ENCODE measurements around the gene MARCHF7.
"Not testable (repeated sequence)": the region's sequence is repeated elsewhere in the genome, so short reads cannot be mapped to it uniquely, and the experiment has no call there.

Gene MARCHF7

DNA sequence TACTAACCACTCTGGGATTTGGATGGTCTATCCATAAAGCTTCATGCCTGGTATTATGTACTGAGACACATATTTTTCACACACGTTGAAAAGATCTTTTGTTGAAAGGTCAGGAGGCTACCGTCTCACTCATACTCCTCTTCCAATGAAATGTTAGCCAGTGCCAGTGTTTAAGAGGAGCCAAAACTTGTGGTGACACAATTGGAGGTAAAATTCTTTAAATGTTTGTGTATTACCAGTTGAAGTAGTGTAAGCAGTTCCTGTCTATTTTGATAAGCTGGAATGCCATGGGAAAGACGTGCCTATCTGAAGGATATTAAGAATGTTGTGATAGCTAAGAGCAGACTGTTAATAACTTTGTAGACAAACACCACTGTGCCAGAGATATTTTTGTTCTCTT lies 32.1 kb downstream of the MARCHF7 start:
- Histone ChIP-seq H2AFZ (ENCODE audit: low read depth) (no peak overlapping the region), H3K4me2 (no peak overlapping the region), H4K20me1 (ENCODE audit: insufficient read depth) (peaks cover 4% of the 10 kb centered on the region), H3K36me3 (ENCODE audit: insufficient read depth) (peaks cover 15% of the 10 kb centered on the region; the same call in 1 of the 2 replicates), H3K79me2 (ENCODE audit: insufficient read depth, low read depth) (peaks cover 20% of the 10 kb centered on the region; the same call in 1 of the 2 replicates), H3K4me3 (IDR thresholded peaks at IDR 0.05; ENCODE audit: insufficient read depth, low read depth, low read length) (no peak overlapping the region), H3K4me1 (ENCODE audit: low read depth, poor library complexity, severe bottlenecking) (no peaks in the 10 kb centered on the region), H3K9ac (no peak overlapping the region), H3K27ac (no peak overlapping the region), H3K27me3 (ENCODE audit: insufficient read depth, low read depth) (no peaks in the 10 kb centered on the region)
- TF ChIP-seq, protein P1, sequence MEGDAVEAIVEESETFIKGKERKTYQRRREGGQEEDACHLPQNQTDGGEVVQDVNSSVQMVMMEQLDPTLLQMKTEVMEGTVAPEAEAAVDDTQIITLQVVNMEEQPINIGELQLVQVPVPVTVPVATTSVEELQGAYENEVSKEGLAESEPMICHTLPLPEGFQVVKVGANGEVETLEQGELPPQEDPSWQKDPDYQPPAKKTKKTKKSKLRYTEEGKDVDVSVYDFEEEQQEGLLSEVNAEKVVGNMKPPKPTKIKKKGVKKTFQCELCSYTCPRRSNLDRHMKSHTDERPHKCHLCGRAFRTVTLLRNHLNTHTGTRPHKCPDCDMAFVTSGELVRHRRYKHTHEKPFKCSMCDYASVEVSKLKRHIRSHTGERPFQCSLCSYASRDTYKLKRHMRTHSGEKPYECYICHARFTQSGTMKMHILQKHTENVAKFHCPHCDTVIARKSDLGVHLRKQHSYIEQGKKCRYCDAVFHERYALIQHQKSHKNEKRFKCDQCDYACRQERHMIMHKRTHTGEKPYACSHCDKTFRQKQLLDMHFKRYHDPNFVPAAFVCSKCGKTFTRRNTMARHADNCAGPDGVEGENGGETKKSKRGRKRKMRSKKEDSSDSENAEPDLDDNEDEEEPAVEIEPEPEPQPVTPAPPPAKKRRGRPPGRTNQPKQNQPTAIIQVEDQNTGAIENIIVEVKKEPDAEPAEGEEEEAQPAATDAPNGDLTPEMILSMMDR (conservative IDR thresholded peaks at IDR 0.05; ENCODE audit: low read depth, low read length): no peak

DNA sequence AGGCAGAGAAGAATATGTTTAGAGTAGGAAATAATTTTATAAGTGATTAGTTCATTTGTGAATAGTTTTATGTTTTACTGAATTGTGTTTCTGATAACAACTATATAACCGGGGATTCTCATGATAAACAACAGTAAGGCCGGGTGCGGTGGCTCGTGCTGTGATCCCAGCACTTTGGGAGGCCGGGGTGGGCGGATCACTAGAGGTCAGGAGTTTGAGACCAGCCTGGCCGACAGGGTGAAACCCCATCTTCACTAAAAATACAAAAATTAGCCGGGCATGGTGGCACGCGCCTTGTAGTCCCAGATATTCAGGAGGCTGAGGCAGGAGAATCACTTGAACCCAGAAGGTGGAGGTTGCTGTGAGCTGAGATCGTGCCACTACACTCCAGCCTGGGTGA lies 32.9 kb downstream of the MARCHF7 start:
- H3K27ac ChIP-seq; H3K4me1 ChIP-seq (ENCODE audit: low read depth, poor library complexity, severe bottlenecking); H3K9ac ChIP-seq; H4K20me1 ChIP-seq (ENCODE audit: insufficient read depth); H3K4me3 ChIP-seq (IDR thresholded peaks at IDR 0.05; ENCODE audit: insufficient read depth, low read depth, low read length); H3K27me3 ChIP-seq (ENCODE audit: insufficient read depth, low read depth); H2AFZ ChIP-seq (ENCODE audit: low read depth); H3K4me2 ChIP-seq: not testable (repeated sequence)
- Histone ChIP-seq H3K36me3 (ENCODE audit: insufficient read depth) (peaks cover 15% of the 10 kb centered on the region; the same call in 1 of the 2 replicates), H3K79me2 (ENCODE audit: insufficient read depth, low read depth) (peaks cover 13% of the 10 kb centered on the region; the same call in 1 of the 2 replicates)

DNA sequence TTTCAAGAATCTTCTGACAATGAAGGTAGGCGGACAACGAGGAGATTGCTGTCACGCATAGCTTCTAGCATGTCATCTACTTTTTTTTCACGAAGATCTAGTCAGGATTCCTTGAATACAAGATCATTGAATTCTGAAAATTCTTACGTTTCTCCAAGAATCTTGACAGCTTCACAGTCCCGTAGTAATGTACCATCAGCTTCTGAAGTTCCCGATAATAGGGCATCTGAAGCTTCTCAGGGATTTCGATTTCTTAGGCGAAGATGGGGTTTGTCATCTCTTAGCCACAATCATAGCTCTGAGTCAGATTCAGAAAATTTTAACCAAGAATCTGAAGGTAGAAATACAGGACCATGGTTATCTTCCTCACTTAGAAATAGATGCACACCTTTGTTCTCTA lies 35.8 kb downstream of the MARCHF7 start:
- Histone ChIP-seq H3K4me1 (ENCODE audit: low read depth, poor library complexity, severe bottlenecking) (peaks cover 6% of the 10 kb centered on the region), H2AFZ (ENCODE audit: low read depth) (no peak overlapping the region), H3K4me3 (IDR thresholded peaks at IDR 0.05; ENCODE audit: insufficient read depth, low read depth, low read length) (no peak overlapping the region), H3K36me3 (ENCODE audit: insufficient read depth) (peaks cover 26% of the 10 kb centered on the region; the same call in 1 of the 2 replicates), H3K9ac (no peak overlapping the region), H4K20me1 (ENCODE audit: insufficient read depth) (0 out of 2 replicates have a peak, but pooled peaks cover 3% of the 10 kb centered on the region), H3K4me2 (no peak overlapping the region), H3K27me3 (ENCODE audit: insufficient read depth, low read depth) (no peaks in the 10 kb centered on the region), H3K79me2 (ENCODE audit: insufficient read depth, low read depth) (no peaks in the 10 kb centered on the region; the same call in 1 of the 2 replicates), H3K27ac (no peak overlapping the region)
- TF ChIP-seq, protein P1 (conservative IDR thresholded peaks at IDR 0.05; ENCODE audit: low read depth, low read length): no peak

DNA sequence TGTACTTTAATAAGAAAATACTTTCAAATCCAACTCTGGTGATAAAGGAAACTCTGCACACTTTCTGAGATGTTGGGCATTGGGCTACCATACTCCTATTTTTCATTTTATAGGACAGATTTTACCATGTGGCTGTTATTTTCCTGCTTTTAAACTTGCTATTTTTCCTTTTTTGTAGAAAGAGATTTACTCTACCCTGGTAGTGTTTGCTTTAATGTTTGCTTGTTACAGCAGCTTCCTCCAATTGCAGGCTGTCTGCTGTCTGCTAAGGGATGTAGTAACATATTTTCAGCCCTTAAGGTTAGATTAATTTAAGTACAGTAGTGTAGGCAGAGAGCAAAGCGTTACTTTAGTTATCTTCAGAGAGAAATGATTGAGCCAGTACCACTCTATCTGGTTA lies 38.6 kb downstream of the MARCHF7 start:
- H4K20me1 ChIP-seq (ENCODE audit: insufficient read depth): peaks cover 6% of the 10 kb centered on the region; the same call in 1 of the 2 replicates
- TF ChIP-seq, protein P1 (conservative IDR thresholded peaks at IDR 0.05; ENCODE audit: low read depth, low read length): no peak
- H3K4me3 ChIP-seq (IDR thresholded peaks at IDR 0.05; ENCODE audit: insufficient read depth, low read depth, low read length): no peak overlapping the region
- H3K4me2 ChIP-seq: no peak overlapping the region
- H3K27me3 ChIP-seq (ENCODE audit: insufficient read depth, low read depth): no peaks in the 10 kb centered on the region
- peaks cover 23% of the 10 kb centered on the region; the same call in 1 of the 2 replicates for H3K36me3 ChIP-seq (ENCODE audit: insufficient read depth)
- H3K79me2 ChIP-seq (ENCODE audit: insufficient read depth, low read depth): peaks cover 7% of the 10 kb centered on the region; the same call in 1 of the 2 replicates
- no peak overlapping the region for H2AFZ ChIP-seq (ENCODE audit: low read depth)
- peaks cover 12% of the 10 kb centered on the region for H3K4me1 ChIP-seq (ENCODE audit: low read depth, poor library complexity, severe bottlenecking)
- H3K27ac ChIP-seq: no peak overlapping the region
- H3K9ac ChIP-seq: no peak overlapping the region

DNA sequence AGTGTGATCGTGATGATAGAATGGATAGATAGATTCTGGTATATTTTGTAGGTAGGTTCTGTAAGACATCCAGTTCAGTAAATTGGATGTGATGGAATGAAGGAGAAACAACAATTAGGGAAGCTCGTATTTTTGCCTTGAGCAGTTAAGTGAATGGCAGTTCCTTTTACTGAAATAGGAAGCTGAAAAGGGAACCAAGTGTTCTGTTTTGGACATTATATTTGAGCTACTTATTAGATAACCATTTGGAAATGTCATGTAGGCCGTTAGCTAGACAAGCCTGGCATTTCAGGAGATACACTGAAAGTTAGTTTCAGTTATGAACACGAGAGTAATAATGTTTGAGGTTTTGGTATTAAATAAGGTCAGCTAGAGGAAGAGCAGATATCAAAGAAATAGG lies 41.5 kb downstream of the MARCHF7 start:
- Histone ChIP-seq H4K20me1 (ENCODE audit: insufficient read depth) (peaks cover 13% of the 10 kb centered on the region), H3K36me3 (ENCODE audit: insufficient read depth) (peaks cover 11% of the 10 kb centered on the region; the same call in 1 of the 2 replicates), H3K27me3 (ENCODE audit: insufficient read depth, low read depth) (no peaks in the 10 kb centered on the region), H3K4me3 (IDR thresholded peaks at IDR 0.05; ENCODE audit: insufficient read depth, low read depth, low read length) (no peak overlapping the region), H3K4me1 (ENCODE audit: low read depth, poor library complexity, severe bottlenecking) (peaks cover 12% of the 10 kb centered on the region), H2AFZ (ENCODE audit: low read depth) (no peak overlapping the region), H3K79me2 (ENCODE audit: insufficient read depth, low read depth) (peaks cover 7% of the 10 kb centered on the region; the same call in 1 of the 2 replicates), H3K4me2 (no peak overlapping the region), H3K27ac (no peak overlapping the region), H3K9ac (no peak overlapping the region)
- TF ChIP-seq, protein P1 (conservative IDR thresholded peaks at IDR 0.05; ENCODE audit: low read depth, low read length): no peak

All from KMS-11 (cell line).